MM.1S (cell line): ENCODE data around the gene ZBTB44.

Experiments
- DNase-seq: peaks from one replicate; pipeline ENCODE4 v3.0.0-alpha.2; 2015
- H2AFZ ChIP-seq: fragments of 300-600 bp; sonication (generic); 2 replicates; pipeline ENCODE4 v1.6.0; 2016; ENCODE audit warnings: antibody characterized with exemption, low read length
- H3F3A ChIP-seq: fragments of 300-600 bp; sonication (generic); 2 replicates; pipeline ENCODE4 v1.6.1; 2016; ENCODE audit warnings: mild to moderate bottlenecking, antibody characterized with exemption, low read length, moderate library complexity, mixed read lengths; ENCODE audit not compliant: insufficient read depth
- H3K27ac ChIP-seq: fragments of 300-600 bp; sonication (generic); 2 replicates; pipeline ENCODE4 v1.5.1; 2016; ENCODE audit warnings: mild to moderate bottlenecking, low read length
- H3K27me3 ChIP-seq: fragments of 300-600 bp; sonication (generic); replicated peaks from 2 replicates; pipeline ENCODE4 v1.6.0; 2016; ENCODE audit warnings: low read length; ENCODE audit not compliant: insufficient read depth
- H3K36me3 ChIP-seq: fragments of 300-600 bp; sonication (generic); replicated peaks from 2 replicates; pipeline ENCODE4 v1.6.1; 2016; ENCODE audit warnings: mild to moderate bottlenecking, low read length, mixed read lengths; ENCODE audit not compliant: insufficient read depth
- H3K4me1 ChIP-seq: fragments of 300-600 bp; sonication (generic); 2 replicates; pipeline ENCODE4 v1.6.1; 2016; ENCODE audit warnings: low read length, mixed read lengths
- H3K4me2 ChIP-seq: fragments of 300-600 bp; sonication (generic); 2 replicates; pipeline ENCODE4 v1.6.0; 2016; ENCODE audit warnings: low read depth, low read length
- H3K4me3 ChIP-seq: fragments of 300-600 bp; sonication (generic); 2 replicates; pipeline ENCODE4 v1.5.1; 2016; ENCODE audit warnings: low read length, mixed read lengths
- H3K79me2 ChIP-seq: fragments of 300-600 bp; sonication (generic); 2 replicates; pipeline ENCODE4 v1.6.1; 2016; ENCODE audit warnings: mixed run types, low read length, mixed read lengths
- H3K9ac ChIP-seq: fragments of 300-600 bp; sonication (generic); 2 replicates; pipeline ENCODE4 v1.6.1; 2016; ENCODE audit warnings: low read length, mixed read lengths
- H3K9me2 ChIP-seq: fragments of 300-600 bp; sonication (generic); replicated peaks from 2 replicates; pipeline ENCODE4 v1.6.1; 2016; ENCODE audit warnings: mild to moderate bottlenecking, low read length, mixed read lengths; ENCODE audit not compliant: insufficient read depth
- H3K9me3 ChIP-seq: fragments of 300-600 bp; sonication (generic); replicated peaks from 2 replicates; pipeline ENCODE4 v1.6.1; 2016; ENCODE audit warnings: mild to moderate bottlenecking, low read length, mixed read lengths; ENCODE audit not compliant: insufficient read depth
- H4K20me1 ChIP-seq: fragments of 300-600 bp; sonication (generic); 2 replicates; pipeline ENCODE4 v1.6.1; 2016; ENCODE audit warnings: mild to moderate bottlenecking, low read length, moderate library complexity, mixed read lengths; ENCODE audit not compliant: insufficient read depth
- EZH2 ChIP-seq: fragments of 300-600 bp; sonication (generic); optimal IDR thresholded peaks from 2 replicates; pipeline ENCODE3; 2017; ENCODE audit warnings: low read depth, mild to moderate bottlenecking, antibody characterized with exemption, low read length, mixed read lengths
- EZH2phosphoT487 ChIP-seq: fragments of 300-600 bp; sonication (generic); IDR thresholded peaks from 2 replicates; pipeline ENCODE4 v1.6.1; 2018; ENCODE audit warnings: antibody characterized with exemption, low read length
- TF ChIP-seq, protein P1 (sequence below): fragments of 300-600 bp; sonication (generic); IDR thresholded peaks from 2 replicates; pipeline ENCODE4 v1.5.1; 2016; ENCODE audit warnings: antibody characterized with exemption, low read length, mixed read lengths

The ZBTB44 gene

GRCh38 chr11:130179396-130180306 is 135.1 kb downstream of the ZBTB44 start:
- H3K36me3 ChIP-seq, result no peaks in the 10 kb centered on the region
- H3K9me2 ChIP-seq, result no peaks in the 10 kb centered on the region
- H3F3A ChIP-seq, result peaks cover 51% of the 10 kb centered on the region
- H3K79me2 ChIP-seq, result peaks cover 86% of the 10 kb centered on the region
- H3K4me2 ChIP-seq, result peak overlapping the region; percentile 93
- peak overlapping the region; percentile 95 for H3K27ac ChIP-seq
- no peaks in the 10 kb centered on the region for H3K9me3 ChIP-seq
- DNase-seq, result peak; percentile 13
- peak overlapping the region; percentile 29; the same call in 1 of the 2 replicates for H3K9ac ChIP-seq
- H3K4me1 ChIP-seq, result peaks cover 55% of the 10 kb centered on the region
- no peaks in the 10 kb centered on the region for H4K20me1 ChIP-seq
- TF ChIP-seq EZH2phosphoT487 (no peak), EZH2 (no peak)
- TF ChIP-seq, protein P1, sequence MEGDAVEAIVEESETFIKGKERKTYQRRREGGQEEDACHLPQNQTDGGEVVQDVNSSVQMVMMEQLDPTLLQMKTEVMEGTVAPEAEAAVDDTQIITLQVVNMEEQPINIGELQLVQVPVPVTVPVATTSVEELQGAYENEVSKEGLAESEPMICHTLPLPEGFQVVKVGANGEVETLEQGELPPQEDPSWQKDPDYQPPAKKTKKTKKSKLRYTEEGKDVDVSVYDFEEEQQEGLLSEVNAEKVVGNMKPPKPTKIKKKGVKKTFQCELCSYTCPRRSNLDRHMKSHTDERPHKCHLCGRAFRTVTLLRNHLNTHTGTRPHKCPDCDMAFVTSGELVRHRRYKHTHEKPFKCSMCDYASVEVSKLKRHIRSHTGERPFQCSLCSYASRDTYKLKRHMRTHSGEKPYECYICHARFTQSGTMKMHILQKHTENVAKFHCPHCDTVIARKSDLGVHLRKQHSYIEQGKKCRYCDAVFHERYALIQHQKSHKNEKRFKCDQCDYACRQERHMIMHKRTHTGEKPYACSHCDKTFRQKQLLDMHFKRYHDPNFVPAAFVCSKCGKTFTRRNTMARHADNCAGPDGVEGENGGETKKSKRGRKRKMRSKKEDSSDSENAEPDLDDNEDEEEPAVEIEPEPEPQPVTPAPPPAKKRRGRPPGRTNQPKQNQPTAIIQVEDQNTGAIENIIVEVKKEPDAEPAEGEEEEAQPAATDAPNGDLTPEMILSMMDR, result no peak
- H2AFZ ChIP-seq, result no peak overlapping the region
- no peaks in the 10 kb centered on the region for H3K27me3 ChIP-seq
- H3K4me3 ChIP-seq, result no peak overlapping the region

DNA sequence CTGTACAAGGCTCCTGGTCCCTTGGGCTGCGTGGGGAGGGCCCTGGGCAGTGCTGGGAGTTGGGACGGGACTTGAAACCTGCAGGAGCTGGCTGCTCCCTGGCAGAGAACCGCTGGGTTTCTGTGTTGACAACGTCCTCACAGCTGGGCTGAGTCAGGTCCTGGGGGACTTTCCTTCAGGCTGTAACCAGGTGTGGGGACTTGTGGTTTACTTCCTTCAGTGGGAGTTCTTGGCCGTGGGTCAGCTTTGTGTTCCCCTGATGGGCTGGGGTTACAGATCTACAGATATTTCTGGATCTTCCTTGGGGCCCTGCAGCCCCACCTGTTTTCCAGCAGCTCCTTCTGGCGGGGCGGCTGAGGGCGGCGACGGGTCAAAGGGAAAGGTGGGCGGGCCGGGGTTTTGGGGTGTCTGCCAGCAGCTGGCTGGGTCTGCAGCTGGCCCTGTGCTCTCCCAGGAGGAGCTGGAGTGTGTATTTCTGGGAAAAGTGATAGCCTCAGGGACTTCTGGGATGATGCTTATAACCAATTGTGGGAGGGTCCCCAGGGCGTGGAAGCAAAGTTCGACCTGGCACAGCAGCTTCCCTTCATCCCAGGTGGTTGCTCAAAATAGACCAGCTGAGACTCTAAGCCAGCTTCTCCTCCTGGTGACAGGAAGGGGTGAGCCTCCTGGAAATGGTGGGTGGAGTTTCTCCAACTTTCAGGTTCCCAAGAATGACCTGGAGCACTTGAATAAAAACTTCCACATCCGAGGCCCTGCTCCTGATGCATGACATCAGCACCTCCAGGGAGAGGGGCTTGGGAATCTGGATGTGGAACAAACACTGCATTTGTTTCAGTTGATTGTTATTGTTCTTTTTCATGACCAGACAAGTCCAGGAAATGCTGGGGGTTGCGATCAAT is 136.0 kb downstream of the ZBTB44 start:
- H3K9me3 ChIP-seq, result no peaks in the 10 kb centered on the region
- H3K36me3 ChIP-seq, result no peaks in the 10 kb centered on the region
- H3K9me2 ChIP-seq, result no peaks in the 10 kb centered on the region
- no peak overlapping the region for H3K4me3 ChIP-seq
- no peaks in the 10 kb centered on the region for H3K27me3 ChIP-seq
- H3K4me2 ChIP-seq, result peak overlapping the region; percentile 37
- TF ChIP-seq EZH2phosphoT487, result no peak
- TF ChIP-seq, protein P1, result no peak
- H3K79me2 ChIP-seq, result peaks cover 86% of the 10 kb centered on the region
- no peaks in the 10 kb centered on the region for H4K20me1 ChIP-seq
- peaks cover 51% of the 10 kb centered on the region for H3F3A ChIP-seq
- H3K27ac ChIP-seq, result peak overlapping the region; percentile 95
- no peak overlapping the region for H2AFZ ChIP-seq
- peaks cover 55% of the 10 kb centered on the region for H3K4me1 ChIP-seq
- H3K9ac ChIP-seq, result 0 out of 2 replicates have a peak overlapping the region, but pooled peaks have one; percentile 4
- DNase-seq, result peak; percentile 64

- no peak overlapping the region for H3K4me2 ChIP-seq
- no peaks in the 10 kb centered on the region for H3K9me3 ChIP-seq
- no peaks in the 10 kb centered on the region for H3K36me3 ChIP-seq
- peak overlapping the region; percentile 95; the same call in 1 of the 2 replicates for H3K27ac ChIP-seq
- no peak for DNase-seq
- peaks cover 86% of the 10 kb centered on the region for H3K79me2 ChIP-seq
- H3K4me1 ChIP-seq, result peaks cover 55% of the 10 kb centered on the region
- H2AFZ ChIP-seq, result no peak overlapping the region
- H3K9ac ChIP-seq, result no peak overlapping the region
- peaks cover 51% of the 10 kb centered on the region for H3F3A ChIP-seq
- TF ChIP-seq EZH2 (no peak), EZH2phosphoT487 (no peak)
- TF ChIP-seq, protein P1, result no peak
- H3K4me3 ChIP-seq, result no peak overlapping the region
- no peaks in the 10 kb centered on the region for H4K20me1 ChIP-seq
- H3K27me3 ChIP-seq, result no peaks in the 10 kb centered on the region
- no peaks in the 10 kb centered on the region for H3K9me2 ChIP-seq
Measured at GRCh38 chr11:130177782-130178181, 136.9 kb downstream of the ZBTB44 start.
